ENCODE data around the gene LARGE2. TPM values are rescaled to one million over a fixed set of nuclear protein-coding genes. Genes with fewer than 3 reads are reported as not detected.

The LARGE2 gene
- total RNA-seq, 1 experiment from 2014 or later = 67.6 TPM

DNA sequence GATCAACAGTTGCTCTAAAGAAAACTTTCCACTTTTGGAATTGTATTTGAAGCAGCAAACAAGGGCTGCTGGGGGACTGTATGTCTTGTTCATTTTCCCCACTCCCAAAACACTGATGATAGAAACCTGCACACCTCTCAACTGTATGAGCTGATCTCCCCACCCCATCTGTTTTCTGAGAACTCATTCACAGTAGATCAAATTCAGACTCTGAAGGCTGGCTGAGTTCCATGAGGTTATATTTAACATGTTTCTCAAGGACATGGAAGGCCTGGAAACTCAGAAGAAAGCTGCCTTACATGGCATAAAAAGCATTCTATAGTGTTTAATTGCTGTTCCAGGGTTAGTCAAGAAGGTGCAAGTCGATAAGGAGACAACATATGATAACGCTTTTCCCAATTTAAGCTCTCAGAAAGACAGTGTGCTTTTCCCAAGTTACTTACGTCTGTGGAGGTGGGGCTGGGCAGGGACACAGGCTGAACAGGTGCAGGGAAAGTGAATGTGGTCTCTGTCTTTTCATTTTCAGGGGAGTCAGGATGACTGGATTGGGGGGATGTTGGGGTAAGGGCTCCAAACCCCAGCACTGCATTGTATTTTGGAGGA, 23.0 kb downstream of the LARGE2 start:
- no peaks in the 10 kb centered on the region for H3K79me2 ChIP-seq (ENCODE audit: insufficient read depth, low read length)
- H3K4me2 ChIP-seq (ENCODE audit: low read length) = no peak overlapping the region
- no peak overlapping the region for H3K4me3 ChIP-seq (replicated peaks in 1 of 2; ENCODE audit: low read depth in 1 of 2, low read length in 2 of 2)
- H3K9me2 ChIP-seq (ENCODE audit: insufficient read depth) = no peaks in the 10 kb centered on the region
- RAD21 ChIA-PET (ENCODE audit: low non-redundant PET in 1 of 2, low total read pairs in 2 of 2, uncharacterized antibody in 2 of 2, unreplicated experiment in 2 of 2) = no interaction called here
- H2AFZ ChIP-seq (ENCODE audit: low read depth, low read length, poor library complexity, severe bottlenecking) = no peak overlapping the region
- H3K9ac ChIP-seq (ENCODE audit: low read length) = no peak overlapping the region
- no peaks in the 10 kb centered on the region for H4K20me1 ChIP-seq (ENCODE audit: insufficient read depth)
- no peaks in the 10 kb centered on the region for H3K9me3 ChIP-seq (ENCODE audit: control insufficient read depth in 1 of 2, insufficient read depth in 1 of 2, low read depth in 1 of 2, low read length in 2 of 2)
- TF ChIP-seq, protein P1, sequence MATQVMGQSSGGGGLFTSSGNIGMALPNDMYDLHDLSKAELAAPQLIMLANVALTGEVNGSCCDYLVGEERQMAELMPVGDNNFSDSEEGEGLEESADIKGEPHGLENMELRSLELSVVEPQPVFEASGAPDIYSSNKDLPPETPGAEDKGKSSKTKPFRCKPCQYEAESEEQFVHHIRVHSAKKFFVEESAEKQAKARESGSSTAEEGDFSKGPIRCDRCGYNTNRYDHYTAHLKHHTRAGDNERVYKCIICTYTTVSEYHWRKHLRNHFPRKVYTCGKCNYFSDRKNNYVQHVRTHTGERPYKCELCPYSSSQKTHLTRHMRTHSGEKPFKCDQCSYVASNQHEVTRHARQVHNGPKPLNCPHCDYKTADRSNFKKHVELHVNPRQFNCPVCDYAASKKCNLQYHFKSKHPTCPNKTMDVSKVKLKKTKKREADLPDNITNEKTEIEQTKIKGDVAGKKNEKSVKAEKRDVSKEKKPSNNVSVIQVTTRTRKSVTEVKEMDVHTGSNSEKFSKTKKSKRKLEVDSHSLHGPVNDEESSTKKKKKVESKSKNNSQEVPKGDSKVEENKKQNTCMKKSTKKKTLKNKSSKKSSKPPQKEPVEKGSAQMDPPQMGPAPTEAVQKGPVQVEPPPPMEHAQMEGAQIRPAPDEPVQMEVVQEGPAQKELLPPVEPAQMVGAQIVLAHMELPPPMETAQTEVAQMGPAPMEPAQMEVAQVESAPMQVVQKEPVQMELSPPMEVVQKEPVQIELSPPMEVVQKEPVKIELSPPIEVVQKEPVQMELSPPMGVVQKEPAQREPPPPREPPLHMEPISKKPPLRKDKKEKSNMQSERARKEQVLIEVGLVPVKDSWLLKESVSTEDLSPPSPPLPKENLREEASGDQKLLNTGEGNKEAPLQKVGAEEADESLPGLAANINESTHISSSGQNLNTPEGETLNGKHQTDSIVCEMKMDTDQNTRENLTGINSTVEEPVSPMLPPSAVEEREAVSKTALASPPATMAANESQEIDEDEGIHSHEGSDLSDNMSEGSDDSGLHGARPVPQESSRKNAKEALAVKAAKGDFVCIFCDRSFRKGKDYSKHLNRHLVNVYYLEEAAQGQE (IDR thresholded peaks at IDR 0.05; ENCODE audit: low read depth) = no peak
- TF ChIP-seq ZFX (IDR thresholded peaks at IDR 0.05) (no peak), POLR2AphosphoS5 (IDR thresholded peaks at IDR 0.05; ENCODE audit: low read depth, low read length) (no peak), YY1 (IDR thresholded peaks at IDR 0.05; ENCODE audit: extremely low read depth, insufficient replicate concordance, low read depth, low read length) (no peak), POLR2A (IDR thresholded peaks at IDR 0.05; ENCODE audit: borderline replicate concordance, extremely low read depth, insufficient read depth, insufficient read length) (no peak), ELF1 (IDR thresholded peaks at IDR 0.05; ENCODE audit: borderline replicate concordance, low read depth) (no peak), ATF3 (IDR thresholded peaks at IDR 0.05) (no peak), MAX (IDR thresholded peaks at IDR 0.05) (no peak), EGR1 (IDR thresholded peaks at IDR 0.05; ENCODE audit: low read depth) (no peak), FOSL1 (IDR thresholded peaks at IDR 0.05; ENCODE audit: low read depth) (no peak), EZH2phosphoT487 (IDR thresholded peaks at IDR 0.05; ENCODE audit: borderline replicate concordance) (no peak), RAD21 (IDR thresholded peaks at IDR 0.05; ENCODE audit: low read depth) (no peak), CBX3 (IDR thresholded peaks at IDR 0.05; ENCODE audit: low read depth) (no peak), TCF7L2 (IDR thresholded peaks at IDR 0.05; ENCODE audit: borderline replicate concordance, extremely low read depth, insufficient read depth, insufficient read length) (no peak)
- TF ChIP-seq, protein P2, sequence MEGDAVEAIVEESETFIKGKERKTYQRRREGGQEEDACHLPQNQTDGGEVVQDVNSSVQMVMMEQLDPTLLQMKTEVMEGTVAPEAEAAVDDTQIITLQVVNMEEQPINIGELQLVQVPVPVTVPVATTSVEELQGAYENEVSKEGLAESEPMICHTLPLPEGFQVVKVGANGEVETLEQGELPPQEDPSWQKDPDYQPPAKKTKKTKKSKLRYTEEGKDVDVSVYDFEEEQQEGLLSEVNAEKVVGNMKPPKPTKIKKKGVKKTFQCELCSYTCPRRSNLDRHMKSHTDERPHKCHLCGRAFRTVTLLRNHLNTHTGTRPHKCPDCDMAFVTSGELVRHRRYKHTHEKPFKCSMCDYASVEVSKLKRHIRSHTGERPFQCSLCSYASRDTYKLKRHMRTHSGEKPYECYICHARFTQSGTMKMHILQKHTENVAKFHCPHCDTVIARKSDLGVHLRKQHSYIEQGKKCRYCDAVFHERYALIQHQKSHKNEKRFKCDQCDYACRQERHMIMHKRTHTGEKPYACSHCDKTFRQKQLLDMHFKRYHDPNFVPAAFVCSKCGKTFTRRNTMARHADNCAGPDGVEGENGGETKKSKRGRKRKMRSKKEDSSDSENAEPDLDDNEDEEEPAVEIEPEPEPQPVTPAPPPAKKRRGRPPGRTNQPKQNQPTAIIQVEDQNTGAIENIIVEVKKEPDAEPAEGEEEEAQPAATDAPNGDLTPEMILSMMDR (IDR thresholded peaks at IDR 0.05 in 2 of 3, conservative IDR thresholded peaks at IDR 0.05 in 1 of 3; ENCODE audit: borderline replicate concordance in 1 of 3, insufficient read depth in 1 of 3, low read depth in 2 of 3, low read length in 2 of 3) = no peak
- CTCF ChIA-PET = no interaction called here
- no peak for DNase-seq (ENCODE audit: low read depth, low spot score)
- no peaks in the 10 kb centered on the region for H3K27me3 ChIP-seq (ENCODE audit: insufficient read depth, low read length)
- H3K4me1 ChIP-seq (ENCODE audit: control insufficient read depth in 1 of 2, insufficient read depth in 2 of 2, low read length in 2 of 2) = no peaks in the 10 kb centered on the region
- no peak for ATAC-seq
- no TSS peak for BruUV-seq (replicated peaks)
- POLR2A ChIA-PET = no interaction called here
- intact Hi-C loops (cut with micrococcal nuclease) = no loop called here
- no peak overlapping the region for H3K27ac ChIP-seq (ENCODE audit: low read depth, low read length)
- H3K36me3 ChIP-seq (ENCODE audit: control insufficient read depth in 1 of 2, insufficient read depth in 2 of 2, low read length in 2 of 2) = 0 out of 4 replicates have a peak, but pooled peaks cover 0 to 3% of the 10 kb centered on the region in 2 experiments

Data from HCT116 (cell line).